Measurements from ENCODE around the gene FREM2. TPM values are rescaled to one million over a fixed set of nuclear protein-coding genes. Genes with fewer than 3 reads are reported as not detected.

The FREM2 gene
- total and polyA plus RNA-seq, 2 of the 4 experiments (the other 2 are of a cell fraction): not detected

DNA sequence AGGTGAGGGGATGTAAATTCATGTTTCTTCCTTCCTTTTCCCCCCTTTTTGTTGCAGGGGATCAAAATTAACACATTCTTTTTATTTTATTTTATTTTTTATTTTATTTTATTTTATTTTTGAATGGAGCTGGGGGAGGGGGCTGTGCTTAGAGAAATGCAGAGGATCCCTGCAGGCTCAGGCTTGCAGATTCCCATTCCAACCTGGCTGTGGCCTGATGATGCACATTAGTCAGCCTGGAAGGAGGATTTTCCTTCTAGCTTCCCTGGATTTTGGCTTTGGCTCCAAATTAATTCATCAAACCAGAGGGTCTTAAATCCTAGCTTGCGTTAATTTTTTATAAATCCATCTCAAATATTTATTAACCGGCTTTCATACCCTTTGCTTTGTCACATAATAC, 67.0 kb downstream of the FREM2 start:
- H2BK15ac ChIP-seq (ENCODE audit: low read depth, low read length): no peak overlapping the region
- peaks cover 2% of the 10 kb centered on the region; the same call in 1 of the 2 replicates for H3K27me3 ChIP-seq (ENCODE audit: control insufficient read depth, insufficient read depth, low read length)
- no peak overlapping the region for H3K4me3 ChIP-seq (ENCODE audit: insufficient read depth, low read depth, low read length)
- H3K36me3 ChIP-seq (ENCODE audit: control insufficient read depth, insufficient read depth, low read length): no peaks in the 10 kb centered on the region
- no peak overlapping the region for H3K23ac ChIP-seq (ENCODE audit: low read depth, low read length)
- H2AK9ac ChIP-seq (replicated peaks; ENCODE audit: low read depth, low read length, poor library complexity): no peak overlapping the region
- H2AFZ ChIP-seq (replicated peaks; ENCODE audit: low read length, poor library complexity): no peak overlapping the region
- dilution Hi-C loops (cut with HindIII; ENCODE audit: low sequenced_read_pairs, unreplicated experiment): no loop called here
- ATAC-seq (ENCODE audit: low read depth): no peak
- TF ChIP-seq, protein P1, sequence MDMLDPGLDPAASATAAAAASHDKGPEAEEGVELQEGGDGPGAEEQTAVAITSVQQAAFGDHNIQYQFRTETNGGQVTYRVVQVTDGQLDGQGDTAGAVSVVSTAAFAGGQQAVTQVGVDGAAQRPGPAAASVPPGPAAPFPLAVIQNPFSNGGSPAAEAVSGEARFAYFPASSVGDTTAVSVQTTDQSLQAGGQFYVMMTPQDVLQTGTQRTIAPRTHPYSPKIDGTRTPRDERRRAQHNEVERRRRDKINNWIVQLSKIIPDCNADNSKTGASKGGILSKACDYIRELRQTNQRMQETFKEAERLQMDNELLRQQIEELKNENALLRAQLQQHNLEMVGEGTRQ (IDR thresholded peaks at IDR 0.05; ENCODE audit: low read depth, low read length): no peak
- TF ChIP-seq FOS (IDR thresholded peaks at IDR 0.05; ENCODE audit: low read depth, low read length) (no peak), RFX5 (IDR thresholded peaks at IDR 0.05; ENCODE audit: low read depth, low read length) (no peak), SMC3 (IDR thresholded peaks at IDR 0.05; ENCODE audit: low read depth, low read length) (no peak), MXI1 (IDR thresholded peaks at IDR 0.05; ENCODE audit: borderline replicate concordance, low read depth, low read length) (no peak), CHD1 (IDR thresholded peaks at IDR 0.05; ENCODE audit: low read depth, low read length) (no peak), RAD21 (IDR thresholded peaks at IDR 0.05; ENCODE audit: low read length) (no peak), POLR2A (IDR thresholded peaks at IDR 0.05; ENCODE audit: low read depth, low read length) (no peak), MAFK (IDR thresholded peaks at IDR 0.05; ENCODE audit: low read depth, low read length) (no peak), RCOR1 (IDR thresholded peaks at IDR 0.05; ENCODE audit: insufficient replicate concordance, low read length) (no peak), NFE2L2 (IDR thresholded peaks at IDR 0.05; ENCODE audit: low read depth, low read length) (no peak), MAZ (IDR thresholded peaks at IDR 0.05; ENCODE audit: borderline replicate concordance, low read depth, low read length) (no peak), BHLHE40 (IDR thresholded peaks at IDR 0.05; ENCODE audit: low read depth, low read length) (no peak), CEBPB (IDR thresholded peaks at IDR 0.05; ENCODE audit: low read depth, low read length) (no peak)
- TF ChIP-seq, protein P2, sequence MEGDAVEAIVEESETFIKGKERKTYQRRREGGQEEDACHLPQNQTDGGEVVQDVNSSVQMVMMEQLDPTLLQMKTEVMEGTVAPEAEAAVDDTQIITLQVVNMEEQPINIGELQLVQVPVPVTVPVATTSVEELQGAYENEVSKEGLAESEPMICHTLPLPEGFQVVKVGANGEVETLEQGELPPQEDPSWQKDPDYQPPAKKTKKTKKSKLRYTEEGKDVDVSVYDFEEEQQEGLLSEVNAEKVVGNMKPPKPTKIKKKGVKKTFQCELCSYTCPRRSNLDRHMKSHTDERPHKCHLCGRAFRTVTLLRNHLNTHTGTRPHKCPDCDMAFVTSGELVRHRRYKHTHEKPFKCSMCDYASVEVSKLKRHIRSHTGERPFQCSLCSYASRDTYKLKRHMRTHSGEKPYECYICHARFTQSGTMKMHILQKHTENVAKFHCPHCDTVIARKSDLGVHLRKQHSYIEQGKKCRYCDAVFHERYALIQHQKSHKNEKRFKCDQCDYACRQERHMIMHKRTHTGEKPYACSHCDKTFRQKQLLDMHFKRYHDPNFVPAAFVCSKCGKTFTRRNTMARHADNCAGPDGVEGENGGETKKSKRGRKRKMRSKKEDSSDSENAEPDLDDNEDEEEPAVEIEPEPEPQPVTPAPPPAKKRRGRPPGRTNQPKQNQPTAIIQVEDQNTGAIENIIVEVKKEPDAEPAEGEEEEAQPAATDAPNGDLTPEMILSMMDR (conservative IDR thresholded peaks at IDR 0.05; ENCODE audit: low read depth, low read length): no peak
- TF ChIP-seq, protein P3, sequence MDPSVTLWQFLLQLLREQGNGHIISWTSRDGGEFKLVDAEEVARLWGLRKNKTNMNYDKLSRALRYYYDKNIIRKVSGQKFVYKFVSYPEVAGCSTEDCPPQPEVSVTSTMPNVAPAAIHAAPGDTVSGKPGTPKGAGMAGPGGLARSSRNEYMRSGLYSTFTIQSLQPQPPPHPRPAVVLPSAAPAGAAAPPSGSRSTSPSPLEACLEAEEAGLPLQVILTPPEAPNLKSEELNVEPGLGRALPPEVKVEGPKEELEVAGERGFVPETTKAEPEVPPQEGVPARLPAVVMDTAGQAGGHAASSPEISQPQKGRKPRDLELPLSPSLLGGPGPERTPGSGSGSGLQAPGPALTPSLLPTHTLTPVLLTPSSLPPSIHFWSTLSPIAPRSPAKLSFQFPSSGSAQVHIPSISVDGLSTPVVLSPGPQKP (IDR thresholded peaks at IDR 0.05; ENCODE audit: borderline replicate concordance, low read depth, low read length): no peak
- no peak overlapping the region for H3K4ac ChIP-seq (ENCODE audit: low read depth, low read length)
- H4K20me1 ChIP-seq (ENCODE audit: insufficient read depth, low read length): no peaks in the 10 kb centered on the region
- no peak overlapping the region for H2BK120ac ChIP-seq (ENCODE audit: low read depth, low read length)
- H2AK5ac ChIP-seq (ENCODE audit: low read depth, low read length): no peak overlapping the region
- no peaks in the 10 kb centered on the region for H3K9me3 ChIP-seq (ENCODE audit: control insufficient read depth, insufficient read depth, low read length)
- no peak overlapping the region for H3K56ac ChIP-seq (ENCODE audit: extremely low read depth, insufficient read depth, low read length)
- H2BK5ac ChIP-seq (ENCODE audit: low read depth, low read length, poor library complexity, severe bottlenecking): no peak overlapping the region
- no peaks in the 10 kb centered on the region for H3K4me1 ChIP-seq (ENCODE audit: control insufficient read depth, insufficient read depth, low read length)
- H3K79me1 ChIP-seq (ENCODE audit: low read depth in 1 of 2, low read length in 2 of 2): no peaks in the 10 kb centered on the region
- no peak overlapping the region for H3K27ac ChIP-seq (ENCODE audit: insufficient read depth, low read length)
- no peak overlapping the region for H3K4me2 ChIP-seq (ENCODE audit: low read depth, low read length)
- no peak overlapping the region for H3K14ac ChIP-seq (replicated peaks; ENCODE audit: low read depth, low read length)
- H4K5ac ChIP-seq (ENCODE audit: low read depth, low read length): no peak overlapping the region
- H3K9ac ChIP-seq (ENCODE audit: low read depth, low read length): no peak overlapping the region
- WGBS, 2 experiments (ENCODE audit: extremely low coverage in 2 of 2, insufficient read length in 1 of 2): no CpG with 5 or more reads among the region's 2 CpGs
- no peak overlapping the region for H2BK20ac ChIP-seq (ENCODE audit: low read depth, low read length)
- H4K91ac ChIP-seq (ENCODE audit: insufficient read depth, low read depth, low read length): no peak overlapping the region
- H3K9me1 ChIP-seq (ENCODE audit: insufficient read depth, low read length): no peaks in the 10 kb centered on the region
- ChIA-PET CTCF (no interaction called here), POLR2A (ENCODE audit: unreplicated experiment) (no interaction called here)
- H4K8ac ChIP-seq (ENCODE audit: low read depth in 2 of 2, low read length in 2 of 2): no peak overlapping the region
- H3K18ac ChIP-seq (ENCODE audit: low read depth, low read length): no peak overlapping the region
- in situ Hi-C loops (cut with MboI; ENCODE audit: low sequenced_read_pairs): loop anchor here (25.0 kb wide), 1 partner anchor 1117 kb away; no protein-coding TSS in a partner anchor
- no peak for DNase-seq
- intact Hi-C loops (cut with micrococcal nuclease): no loop called here
- BruUV-seq (replicated peaks): no TSS peak

Measured in IMR-90 (cell line).